ENCODE results near the gene WASF2.

The WASF2 gene

GRCh38 chr1:27363766-27364695 is 125.9 kb downstream of the WASF2 start:
- in situ Hi-C loops (cut with HindIII; ENCODE audit: low sequenced_read_pairs), result no loop called here

- in situ Hi-C loops (cut with HindIII; ENCODE audit: low sequenced_read_pairs), result no loop called here
Observed at GRCh38 chr1:27361553-27361952, 128.4 kb downstream of the WASF2 start.

- in situ Hi-C loops (cut with HindIII; ENCODE audit: low sequenced_read_pairs), result no loop called here
Observed at GRCh38 chr1:27361044-27361402, 128.9 kb downstream of the WASF2 start.

- in situ Hi-C loops (cut with HindIII; ENCODE audit: low sequenced_read_pairs), result no loop called here
Observed at GRCh38 chr1:27360159-27361043, 129.6 kb downstream of the WASF2 start.

GRCh38 chr1:27359822-27360158 is 130.2 kb downstream of the WASF2 start:
- in situ Hi-C loops (cut with HindIII; ENCODE audit: low sequenced_read_pairs), result no loop called here

GRCh38 chr1:27358928-27359313 is 131.0 kb downstream of the WASF2 start:
- in situ Hi-C loops (cut with HindIII; ENCODE audit: low sequenced_read_pairs), result no loop called here

GRCh38 chr1:27358038-27358927 is 131.7 kb downstream of the WASF2 start:
- in situ Hi-C loops (cut with HindIII; ENCODE audit: low sequenced_read_pairs), result no loop called here

- in situ Hi-C loops (cut with HindIII; ENCODE audit: low sequenced_read_pairs), result no loop called here
Observed at GRCh38 chr1:27357281-27358037, 132.5 kb downstream of the WASF2 start.

- in situ Hi-C loops (cut with HindIII; ENCODE audit: low sequenced_read_pairs), result no loop called here
Observed at GRCh38 chr1:27356619-27357280, 133.2 kb downstream of the WASF2 start.

- in situ Hi-C loops (cut with HindIII; ENCODE audit: low sequenced_read_pairs), result no loop called here
Observed at GRCh38 chr1:27356277-27356618, 133.7 kb downstream of the WASF2 start.

- in situ Hi-C loops (cut with HindIII; ENCODE audit: low sequenced_read_pairs), result no loop called here
Observed at GRCh38 chr1:27355683-27356082, 134.3 kb downstream of the WASF2 start.

Data from DLD1 (cell line).